HL-60 (cell line): ENCODE measurements around the gene ZP1.

Experiments used
- POLR2AphosphoS5 ChIP-seq: IDR thresholded peaks from 2 replicates; pipeline ENCODE4 v1.6.1; 2012; ENCODE audit warnings: low read depth
- TF ChIP-seq, protein P1 (sequence below): IDR thresholded peaks from one replicate; pipeline ENCODE4 v1.5.1; 2011; ENCODE audit warnings: low read length, control low read depth, inconsistent platforms; ENCODE audit not compliant: insufficient read depth

DNA sequence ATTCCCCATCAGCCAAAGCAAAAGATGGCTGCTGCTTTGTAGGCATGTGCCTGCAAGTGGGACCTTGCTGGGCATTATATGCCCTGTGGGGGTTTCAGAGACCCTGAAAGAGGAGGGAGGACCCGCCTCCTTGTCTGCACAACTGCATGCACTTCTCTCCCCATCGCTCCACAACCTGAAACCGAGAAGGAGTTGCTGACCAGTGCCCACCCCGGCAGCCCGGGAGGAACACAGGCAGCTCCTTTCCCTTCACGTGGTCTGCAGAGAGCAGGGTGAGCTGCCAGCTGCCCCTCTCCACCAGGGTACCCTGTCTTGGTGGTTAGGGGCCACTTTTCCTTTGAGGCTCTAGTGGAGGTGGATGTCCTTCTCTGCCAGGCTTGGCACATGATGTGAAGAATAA lies 55.6 kb downstream of the ZP1 start:
- TF ChIP-seq POLR2AphosphoS5 = no peak
- TF ChIP-seq, protein P1, sequence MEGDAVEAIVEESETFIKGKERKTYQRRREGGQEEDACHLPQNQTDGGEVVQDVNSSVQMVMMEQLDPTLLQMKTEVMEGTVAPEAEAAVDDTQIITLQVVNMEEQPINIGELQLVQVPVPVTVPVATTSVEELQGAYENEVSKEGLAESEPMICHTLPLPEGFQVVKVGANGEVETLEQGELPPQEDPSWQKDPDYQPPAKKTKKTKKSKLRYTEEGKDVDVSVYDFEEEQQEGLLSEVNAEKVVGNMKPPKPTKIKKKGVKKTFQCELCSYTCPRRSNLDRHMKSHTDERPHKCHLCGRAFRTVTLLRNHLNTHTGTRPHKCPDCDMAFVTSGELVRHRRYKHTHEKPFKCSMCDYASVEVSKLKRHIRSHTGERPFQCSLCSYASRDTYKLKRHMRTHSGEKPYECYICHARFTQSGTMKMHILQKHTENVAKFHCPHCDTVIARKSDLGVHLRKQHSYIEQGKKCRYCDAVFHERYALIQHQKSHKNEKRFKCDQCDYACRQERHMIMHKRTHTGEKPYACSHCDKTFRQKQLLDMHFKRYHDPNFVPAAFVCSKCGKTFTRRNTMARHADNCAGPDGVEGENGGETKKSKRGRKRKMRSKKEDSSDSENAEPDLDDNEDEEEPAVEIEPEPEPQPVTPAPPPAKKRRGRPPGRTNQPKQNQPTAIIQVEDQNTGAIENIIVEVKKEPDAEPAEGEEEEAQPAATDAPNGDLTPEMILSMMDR = no peak
